Endothelial cell of umbilical vein (primary cell): ENCODE data around the gene SLC6A9. TPM values are rescaled to one million over a fixed set of nuclear protein-coding genes. Genes with fewer than 3 reads are reported as not detected.

Experiments used
- BruUV-seq: library from RNA; stranded (reverse); fragments of 400-500 nt; replicated peaks from 2 replicates; lab custom pipeline; 2021; lab: Mats Ljungman, UMichigan
- CTCF ChIA-PET: fragments of 300-600, 350-600 bp; sonication (Branson Sonifier 250); formaldehyde crosslinking; loops from one replicate; lab custom pipeline; 2021; ENCODE audit warnings: antibody characterized with exemption, inconsistent platforms; lab: Charles Lee
- POLR2A ChIA-PET: fragments of 300-600, 350-600 bp; sonication (Branson Sonifier 250); formaldehyde crosslinking; loops from one replicate; lab custom pipeline; 2021; ENCODE audit warnings: antibody characterized with exemption, inconsistent platforms; lab: Charles Lee
- DNase-seq: peaks from one replicate; pipeline ENCODE4 v3.0.0-alpha.2; 2011; ENCODE audit warnings: low read depth, low spot score
- FAIRE-seq: peaks from 2 replicates; lab custom pipeline; 2011; peaks lifted over from hg19 to GRCh38; lab: Jason Lieb, UNC
- H2AFZ ChIP-seq: 2 replicates; pipeline ENCODE4 v1.6.0; 2012; ENCODE audit warnings: low read depth, low read length, control low read depth, inconsistent platforms
- H3K27ac ChIP-seq: 2 replicates; pipeline ENCODE4 v1.5.1; 2011; ENCODE audit warnings: low read depth, mild to moderate bottlenecking, control low read depth, low read length, moderate library complexity; ENCODE audit not compliant: insufficient read depth
- H3K27me3 ChIP-seq, 2 experiments: 2 replicates each; pipeline versions ENCODE4 v1.6.0 to v1.6.1; 2011; ENCODE audit warnings: low read length in 2 of 2, mixed read lengths in 1 of 2; ENCODE audit not compliant: control insufficient read depth in 2 of 2, insufficient read depth in 2 of 2
- H3K36me3 ChIP-seq, 2 experiments: 2 replicates in 1 of 2; 3 replicates in 1 of 2; pipeline ENCODE4 v1.5.1; 2011; ENCODE audit warnings: low read length in 2 of 2, mild to moderate bottlenecking in 1 of 2, moderate library complexity in 1 of 2; ENCODE audit not compliant: control insufficient read depth in 2 of 2, insufficient read depth in 2 of 2; ENCODE audit errors: extremely low read depth in 1 of 2
- H3K4me1 ChIP-seq: 3 replicates; pipeline ENCODE4 v1.5.1; 2011; ENCODE audit warnings: mild to moderate bottlenecking, low read length; ENCODE audit not compliant: control insufficient read depth, insufficient read depth; ENCODE audit errors: extremely low read depth
- H3K4me2 ChIP-seq: 2 replicates; pipeline ENCODE4 v1.6.1; 2011; ENCODE audit warnings: low read length, control low read depth, mixed read lengths; ENCODE audit not compliant: insufficient read depth
- H3K4me3 ChIP-seq, 3 experiments: fragments of 200-600 bp in 1 of 3; sonication (generic), shearing (Covaris generic) in 1 of 3; replicated peaks in 1 of 3; 2 replicates each; pipeline ENCODE4 v1.5.1; 2011 to 2016; ENCODE audit warnings: control low read depth in 3 of 3, low read length in 3 of 3, mild to moderate bottlenecking in 2 of 3, inconsistent platforms in 1 of 3, low read depth in 1 of 3, moderate library complexity in 1 of 3; ENCODE audit not compliant: insufficient read depth in 1 of 3
- H3K79me2 ChIP-seq: 2 replicates; pipeline ENCODE4 v1.6.0; 2012; ENCODE audit warnings: low read length, inconsistent platforms; ENCODE audit not compliant: control insufficient read depth, insufficient read depth
- H3K9ac ChIP-seq: replicated peaks from 2 replicates; pipeline ENCODE3; 2011; ENCODE audit warnings: low read length, control low read depth; ENCODE audit not compliant: insufficient read depth; ENCODE audit errors: extremely low read depth
- H3K9me1 ChIP-seq: replicated peaks from 3 replicates; pipeline ENCODE4 v1.6.0; 2011; ENCODE audit warnings: mild to moderate bottlenecking, low read length; ENCODE audit not compliant: control insufficient read depth, insufficient read depth; ENCODE audit errors: extremely low read depth
- H3K9me3 ChIP-seq: replicated peaks from 2 replicates; pipeline ENCODE4 v1.5.1; 2012; ENCODE audit warnings: low read length, inconsistent platforms; ENCODE audit not compliant: control insufficient read depth, insufficient read depth
- H4K20me1 ChIP-seq: replicated peaks from 2 replicates; pipeline ENCODE3; 2011; ENCODE audit warnings: mild to moderate bottlenecking, low read length; ENCODE audit not compliant: control insufficient read depth, insufficient read depth; ENCODE audit errors: extremely low read depth
- CTCF ChIP-seq, 2 donors: IDR thresholded peaks; 1 replicate in 1 of 2; 2 replicates in 1 of 2; pipeline ENCODE4 v1.5.1; 2011; ENCODE audit warnings: low read length in 2 of 2, mild to moderate bottlenecking in 2 of 2, moderate library complexity in 2 of 2, control low read depth in 1 of 2, inconsistent platforms in 1 of 2, low read depth in 1 of 2; ENCODE audit not compliant: insufficient read depth in 1 of 2; ENCODE audit errors: extremely low read depth in 1 of 2
- EZH2 ChIP-seq: IDR thresholded peaks from 2 replicates; pipeline ENCODE4 v1.6.1; 2012; ENCODE audit warnings: borderline replicate concordance, low read depth, mild to moderate bottlenecking, moderate library complexity, low read length, inconsistent platforms; ENCODE audit not compliant: severe bottlenecking
- FOS ChIP-seq: IDR thresholded peaks from 2 replicates; pipeline ENCODE4 v1.6.1; 2011; ENCODE audit warnings: mild to moderate bottlenecking, low read length, moderate library complexity, borderline replicate concordance; ENCODE audit not compliant: insufficient read depth
- GATA2 ChIP-seq: IDR thresholded peaks from 2 replicates; pipeline ENCODE4 v1.7.0; 2011; ENCODE audit warnings: low read depth, mild to moderate bottlenecking, moderate library complexity, mixed read lengths, low read length; ENCODE audit not compliant: insufficient read length, insufficient read depth
- JUN ChIP-seq: IDR thresholded peaks from 2 replicates; pipeline ENCODE4 v1.6.1; 2011; ENCODE audit warnings: borderline replicate concordance, low read depth; ENCODE audit not compliant: insufficient read length, insufficient read depth
- MYC ChIP-seq: IDR thresholded peaks from one replicate; pipeline ENCODE4 v1.6.1; 2011; ENCODE audit warnings: mild to moderate bottlenecking, low read depth, low read length
- POLR2A ChIP-seq: IDR thresholded peaks from 2 replicates; pipeline ENCODE4 v1.6.1; 2012; ENCODE audit warnings: low read depth, mild to moderate bottlenecking, control low read depth, low read length
- POLR2AphosphoS5 ChIP-seq: IDR thresholded peaks from 2 replicates; pipeline ENCODE4 v1.6.1; 2012; ENCODE audit warnings: low read depth, mild to moderate bottlenecking, control low read depth, low read length, moderate library complexity; ENCODE audit not compliant: insufficient read depth
- dilution Hi-C: fragments of 300-500 bp; cut with MboI; formaldehyde crosslinking; loops from one replicate; pipeline ENCODE4 v1.15.0; 2019; ENCODE audit warnings: low sequenced_read_pairs; ENCODE audit not compliant: extremely low pct_ligation_motif_present
- intact Hi-C: fragments of 100-400 bp; cut with micrococcal nuclease; formaldehyde crosslinking; loops from one replicate; pipeline ENCODE4 v1.10.0; 2022
- polyA plus RNA-seq, 4 experiments: library from polyadenylated mRNA; depleted of rRNA in 3 of 4; stranded (reverse) in 3 of 4; unstranded in 1 of 4; fragments of >200 nt; gene quantifications; 2 replicates each; pipeline versions ENCODE4 v1.2.1 to v1.2.3, GENCODE V29; 2011 to 2012; ENCODE audit warnings: missing spikeins in 1 of 4
- total RNA-seq: library from RNA; stranded (reverse); gene quantifications from 2 replicates; pipeline ENCODE4 v1.2.3, GENCODE V29; 2021
- TF ChIP-seq, protein P1 (sequence below): IDR thresholded peaks from 2 replicates; pipeline ENCODE4 v1.6.1; 2011; ENCODE audit not compliant: insufficient read depth, insufficient read length

The SLC6A9 gene
- total and polyA plus RNA-seq, 2 donors (not counting 3 experiments of a cell fraction or from before 2014, with no cell fraction given), result 0.80 to 1.5 TPM

DNA sequence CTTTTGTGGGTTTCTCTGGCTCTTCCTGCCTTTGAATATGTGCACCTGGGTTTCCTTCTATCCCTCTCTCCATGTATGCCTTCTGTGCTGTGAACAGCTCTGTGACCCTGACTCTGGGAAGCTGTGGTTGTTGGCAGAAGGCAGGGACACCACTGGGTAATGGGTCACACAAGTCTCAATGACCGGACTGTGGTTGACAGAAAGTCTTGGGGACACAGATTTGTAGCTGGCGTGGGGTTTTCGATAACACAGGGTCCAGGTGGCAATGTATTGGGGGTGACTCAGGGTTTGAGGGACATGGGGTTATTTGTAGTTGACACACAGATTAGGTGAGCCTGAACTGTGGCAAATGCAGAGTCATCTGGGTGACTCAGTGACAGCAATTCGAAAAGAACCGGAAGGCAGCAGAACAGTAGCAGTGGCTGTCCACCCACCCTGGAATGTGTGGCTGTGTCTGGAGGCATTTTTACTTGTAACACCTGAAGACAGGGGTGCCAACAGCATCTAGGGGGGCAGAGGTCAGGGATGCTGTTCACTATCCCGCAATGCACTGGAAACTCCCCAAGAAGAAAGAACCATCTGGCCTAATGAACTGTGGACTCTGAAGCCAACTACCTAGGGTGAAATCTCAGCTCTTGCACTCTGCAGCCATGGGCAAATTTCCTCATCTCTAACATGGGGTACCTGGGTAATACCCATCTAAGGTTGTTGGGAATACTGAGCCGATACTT lies 13.0 kb upstream of the SLC6A9 start:
- DNase-seq (no peak), FAIRE-seq (no peak)
- H3K4me1 ChIP-seq, result peaks cover 22% of the 10 kb centered on the region
- no peaks in the 10 kb centered on the region for H3K79me2 ChIP-seq
- no peak overlapping the region for H3K27ac ChIP-seq
- H2AFZ ChIP-seq, result no peak overlapping the region
- no peak overlapping the region for H3K4me3 ChIP-seq
- intact Hi-C loops, result no loop called here
- H3K9me1 ChIP-seq, result no peaks in the 10 kb centered on the region
- TF ChIP-seq EZH2, result no peak
- no peak for TF ChIP-seq GATA2
- TF ChIP-seq POLR2A, result no peak
- no peak for TF ChIP-seq POLR2AphosphoS5
- TF ChIP-seq, protein P1, sequence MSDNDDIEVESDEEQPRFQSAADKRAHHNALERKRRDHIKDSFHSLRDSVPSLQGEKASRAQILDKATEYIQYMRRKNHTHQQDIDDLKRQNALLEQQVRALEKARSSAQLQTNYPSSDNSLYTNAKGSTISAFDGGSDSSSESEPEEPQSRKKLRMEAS, result no peak
- TF ChIP-seq CTCF (IDR thresholded peaks at IDR 0.05; ENCODE audit: extremely low read depth in 1 of 2, insufficient read depth in 1 of 2, low read depth in 1 of 2, low read length in 2 of 2), result no peak
- TF ChIP-seq FOS, result no peak
- TF ChIP-seq MYC, result no peak
- no peak for TF ChIP-seq JUN
- CTCF ChIA-PET, result interaction anchor here (5.5 kb wide), 1 partner anchor 38 kb away, joined by 40 read pairs; no protein-coding TSS in a partner anchor
- no peaks in the 10 kb centered on the region for H3K9me3 ChIP-seq
- no TSS peak for BruUV-seq
- no peaks in the 10 kb centered on the region for H4K20me1 ChIP-seq
- H3K27me3 ChIP-seq, result peaks cover 5% of the 10 kb centered on the region in 2 experiments
- POLR2A ChIA-PET, result no interaction called here
- dilution Hi-C loops, result no loop called here
- no peak overlapping the region for H3K4me2 ChIP-seq
- no peak overlapping the region for H3K9ac ChIP-seq
- no peaks in the 10 kb centered on the region for H3K36me3 ChIP-seq
